IPS-20b (cell line): ENCODE results near the gene SLFN11.
A peak's percentile ranks its signal among the peaks of the same experiment; 100 is the strongest.
"Not testable (repeated sequence)": the region's sequence is repeated elsewhere in the genome, so short reads cannot be mapped to it uniquely, and the experiment has no call there.

Experiments used
- H3K27ac ChIP-seq: one replicate; pipeline ENCODE4 v1.5.1; 2013; ENCODE audit warnings: low read length
- H3K27me3 ChIP-seq: 2 replicates; pipeline ENCODE4 v1.6.1; 2013; ENCODE audit warnings: mild to moderate bottlenecking, low read length, inconsistent platforms; ENCODE audit not compliant: insufficient read depth
- H3K36me3 ChIP-seq: 2 replicates; pipeline ENCODE4 v1.6.1; 2013; ENCODE audit warnings: low read depth, mild to moderate bottlenecking, inconsistent platforms, low read length, moderate library complexity; ENCODE audit not compliant: insufficient read depth
- H3K4me1 ChIP-seq: 2 replicates; pipeline ENCODE4 v1.6.1; 2013; ENCODE audit warnings: mild to moderate bottlenecking, control low read depth, inconsistent platforms, low read length, moderate library complexity; ENCODE audit not compliant: insufficient read depth
- H3K4me3 ChIP-seq: 2 replicates; pipeline ENCODE4 v1.5.1; 2013; ENCODE audit warnings: mild to moderate bottlenecking, low read length, inconsistent platforms
- H3K9ac ChIP-seq: 2 replicates; pipeline ENCODE4 v1.6.1; 2013; ENCODE audit warnings: low read depth, mild to moderate bottlenecking, inconsistent platforms, low read length, moderate library complexity
- H3K9me3 ChIP-seq: 2 replicates; pipeline ENCODE4 v1.6.1; 2013; ENCODE audit warnings: mild to moderate bottlenecking, low read depth, low read length, inconsistent platforms; ENCODE audit not compliant: insufficient read depth

SLFN11 gene

GRCh38 chr17:35315283-35315682 lies 58.1 kb downstream of the SLFN11 start:
- H3K27me3 ChIP-seq: peaks cover 17% of the 10 kb centered on the region; the same call in 1 of the 2 replicates
- no peaks in the 10 kb centered on the region for H3K36me3 ChIP-seq
- no peak overlapping the region for H3K4me3 ChIP-seq
- H3K27ac ChIP-seq: no peak overlapping the region
- H3K9me3 ChIP-seq: no peaks in the 10 kb centered on the region
- no peak overlapping the region for H3K9ac ChIP-seq
- H3K4me1 ChIP-seq: peaks cover 3% of the 10 kb centered on the region

- Histone ChIP-seq H3K9ac (no peak overlapping the region), H3K4me1 (peaks cover 3% of the 10 kb centered on the region), H3K27ac (no peak overlapping the region), H3K27me3 (peaks cover 17% of the 10 kb centered on the region; the same call in 1 of the 2 replicates), H3K36me3 (no peaks in the 10 kb centered on the region), H3K9me3 (no peaks in the 10 kb centered on the region), H3K4me3 (no peak overlapping the region; the same call in 1 of the 2 replicates)
Observed at GRCh38 chr17:35314415-35315216, 58.8 kb downstream of the SLFN11 start.

GRCh38 chr17:35313875-35314409 lies 59.5 kb downstream of the SLFN11 start:
- no peak overlapping the region for H3K27ac ChIP-seq
- H3K27me3 ChIP-seq: peaks cover 17% of the 10 kb centered on the region; the same call in 1 of the 2 replicates
- peaks cover 3% of the 10 kb centered on the region for H3K4me1 ChIP-seq
- no peak overlapping the region; the same call in 1 of the 2 replicates for H3K9ac ChIP-seq
- H3K36me3 ChIP-seq: no peaks in the 10 kb centered on the region
- H3K4me3 ChIP-seq: peak overlapping the region; percentile 67; the same call in 1 of the 2 replicates
- H3K9me3 ChIP-seq: no peaks in the 10 kb centered on the region

GRCh38 chr17:35312790-35313711 lies 60.4 kb downstream of the SLFN11 start:
- no peaks in the 10 kb centered on the region for H3K9me3 ChIP-seq
- peaks cover 3% of the 10 kb centered on the region for H3K4me1 ChIP-seq
- H3K36me3 ChIP-seq: no peaks in the 10 kb centered on the region
- H3K4me3 ChIP-seq: peak overlapping the region; percentile 67; the same call in 1 of the 2 replicates
- peaks cover 17% of the 10 kb centered on the region; the same call in 1 of the 2 replicates for H3K27me3 ChIP-seq
- H3K27ac ChIP-seq: no peak overlapping the region
- peak overlapping the region; percentile 2; the same call in 1 of the 2 replicates for H3K9ac ChIP-seq

- Histone ChIP-seq H3K9me3 (no peaks in the 10 kb centered on the region), H3K36me3 (no peaks in the 10 kb centered on the region), H3K4me3 (no peak overlapping the region), H3K27ac (no peak overlapping the region), H3K9ac (no peak overlapping the region), H3K4me1 (peaks cover 3% of the 10 kb centered on the region), H3K27me3 (peaks cover 17% of the 10 kb centered on the region; the same call in 1 of the 2 replicates)
Observed at GRCh38 chr17:35312346-35312745, 61.1 kb downstream of the SLFN11 start.

GRCh38 chr17:35309345-35309744 lies 64.1 kb downstream of the SLFN11 start:
- H3K9me3 ChIP-seq, H3K36me3 ChIP-seq, H3K4me3 ChIP-seq, H3K27ac ChIP-seq, H3K4me1 ChIP-seq, H3K9ac ChIP-seq: not testable (repeated sequence)
- peaks cover 12% of the 10 kb centered on the region; the same call in 1 of the 2 replicates for H3K27me3 ChIP-seq
